PC-3 (cell line): ENCODE data around the gene ADM5.

Experiments
- CTCF ChIP-seq: fragments of 300-600 bp; sonication (generic); conservative IDR thresholded peaks from 2 replicates; pipeline ENCODE4 v1.5.1; 2017; ENCODE audit warnings: antibody characterized with exemption, low read depth, mild to moderate bottlenecking, low read length
- EZH2 ChIP-seq: fragments of 300-600 bp; sonication (generic); IDR thresholded peaks from one replicate; pipeline ENCODE4 v1.6.1; 2017; ENCODE audit warnings: antibody characterized with exemption, mild to moderate bottlenecking, low read length; ENCODE audit not compliant: unreplicated experiment

GRCh38 chr19:49642492-49643035 lies 46.8 kb upstream of the ADM5 start:
- TF ChIP-seq CTCF (no peak), EZH2 (no peak)
